HG02571 (cell line): Measurements from ENCODE around the gene MT1F.
"Not testable (repeated sequence)": the region's sequence is repeated elsewhere in the genome, so short reads cannot be mapped to it uniquely, and the experiment has no call there.

Source experiments
- ATAC-seq: cut with Tn5 transposase; IDR thresholded peaks from one replicate; pipeline ENCODE4 v1.9.1; 2021; ENCODE audit warnings: mild to moderate bottlenecking, moderate library complexity; ENCODE audit not compliant: unreplicated experiment

MT1F gene

GRCh38 chr16:56657555-56658326, at the start of gene MT1F:
MT1F (plus strand) TSS chr16:56657959; CDS start chr16:56658059, 100 bp downstream.
- no peak for ATAC-seq

- ATAC-seq = peak; percentile 88
These were observed 49.5 kb upstream of the MT1F start, which contains the start of gene MT2A for GRCh38 chr16:56608043-56608875. MT2A (plus strand) TSS chr16:56608584; CDS start chr16:56608656, 72 bp downstream.

GRCh38 chr16:56608876-56609462, 48.8 kb upstream of the MT1F start:
- no peak for ATAC-seq

- ATAC-seq = peak; percentile 42
These were observed 48.3 kb upstream of the MT1F start for GRCh38 chr16:56609463-56609921.

- ATAC-seq = no peak
These were observed 47.6 kb upstream of the MT1F start for GRCh38 chr16:56610017-56610608.

DNA sequence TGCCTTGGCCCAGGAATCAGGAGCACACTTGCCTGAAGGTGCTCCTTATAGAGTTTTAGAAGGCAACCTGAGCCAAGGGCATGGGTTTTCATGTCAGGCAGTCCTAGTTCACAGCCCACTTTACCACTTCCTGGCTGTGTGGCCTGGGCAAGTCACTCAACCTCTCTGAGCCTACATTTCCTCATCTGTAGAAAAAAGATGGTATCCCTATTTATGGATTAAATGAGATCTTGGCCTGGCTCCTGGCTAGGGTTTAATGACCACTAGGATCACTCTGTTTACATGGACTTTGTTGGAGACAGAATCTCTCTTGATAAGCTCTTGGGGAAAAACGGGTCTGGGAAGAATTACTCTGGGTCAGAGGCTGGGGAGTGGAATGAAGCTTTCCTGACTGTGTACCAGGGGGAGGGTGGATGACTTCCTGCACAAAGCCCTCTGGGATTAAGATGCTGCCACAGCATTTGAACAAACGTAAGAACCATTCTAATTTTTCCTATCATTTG, 47.1 kb upstream of the MT1F start:
- no peak for ATAC-seq

- no peak for ATAC-seq
These were observed 46.4 kb upstream of the MT1F start for GRCh38 chr16:56611281-56611833.

DNA sequence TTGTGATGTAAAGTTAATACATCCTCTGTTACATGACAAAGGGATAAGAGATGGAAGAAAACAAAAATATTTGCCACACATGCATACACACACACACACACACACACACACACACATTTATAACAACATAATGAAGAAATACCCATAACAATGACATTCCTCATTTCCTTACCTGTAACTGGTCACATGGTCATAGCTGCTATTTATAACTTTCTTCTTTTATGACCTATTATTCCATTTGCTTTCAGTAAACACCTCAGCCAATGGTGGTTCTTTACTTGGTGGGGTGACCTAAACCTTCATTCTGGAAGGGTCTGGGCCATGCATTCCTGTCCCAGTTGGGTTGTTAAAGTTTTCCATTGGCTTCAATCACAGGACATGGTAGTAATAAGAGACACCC, 44.1 kb upstream of the MT1F start:
- no peak for ATAC-seq

- no peak for ATAC-seq
These were observed 43.2 kb upstream of the MT1F start for GRCh38 chr16:56614549-56614991.

DNA sequence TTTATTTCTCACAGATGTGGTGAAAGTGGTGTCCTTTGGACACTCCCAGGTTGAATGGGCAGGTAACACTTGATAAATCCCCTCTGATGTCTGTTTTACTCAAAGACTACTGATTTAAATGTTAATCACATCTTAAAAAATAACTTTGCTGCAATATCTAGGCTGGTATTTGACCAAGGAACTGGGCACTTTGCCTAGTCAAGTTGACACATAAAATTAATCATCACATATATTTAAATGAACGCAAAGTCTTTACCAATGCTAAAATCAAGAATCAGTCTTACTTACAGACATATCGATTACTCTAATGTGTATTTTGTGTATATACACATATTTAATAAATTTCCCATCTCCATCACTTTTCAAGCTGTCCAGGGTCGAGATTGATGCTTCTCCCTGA, 42.4 kb upstream of the MT1F start:
- ATAC-seq = no peak

- no peak for ATAC-seq
These were observed 41.0 kb upstream of the MT1F start for GRCh38 chr16:56616608-56617211.

- no peak for ATAC-seq
These were observed 40.3 kb upstream of the MT1F start for GRCh38 chr16:56617212-56618085.

DNA sequence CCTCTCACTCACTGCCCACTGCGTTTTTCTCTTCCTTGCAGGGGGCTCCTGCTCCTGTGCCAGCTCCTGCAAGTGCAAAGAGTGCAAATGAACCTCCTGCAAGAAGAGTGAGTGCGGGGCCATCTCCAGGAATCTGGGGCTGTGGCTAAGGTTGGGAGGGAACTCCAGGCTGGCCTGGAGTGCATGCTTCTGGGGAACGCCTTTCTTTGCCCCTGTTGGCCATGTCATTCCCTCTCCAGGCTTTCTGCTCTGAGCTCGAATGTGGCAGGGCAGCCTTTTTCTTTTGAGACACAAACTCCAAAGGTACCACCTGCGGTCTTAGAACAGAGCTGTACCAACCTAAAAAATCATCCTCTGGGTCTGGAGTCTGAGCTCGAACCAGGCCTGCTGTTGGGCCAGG, 39.6 kb upstream of the MT1F start:
- no peak for ATAC-seq

- no peak for ATAC-seq
These were observed 37.3 kb upstream of the MT1F start for GRCh38 chr16:56620339-56620897.

DNA sequence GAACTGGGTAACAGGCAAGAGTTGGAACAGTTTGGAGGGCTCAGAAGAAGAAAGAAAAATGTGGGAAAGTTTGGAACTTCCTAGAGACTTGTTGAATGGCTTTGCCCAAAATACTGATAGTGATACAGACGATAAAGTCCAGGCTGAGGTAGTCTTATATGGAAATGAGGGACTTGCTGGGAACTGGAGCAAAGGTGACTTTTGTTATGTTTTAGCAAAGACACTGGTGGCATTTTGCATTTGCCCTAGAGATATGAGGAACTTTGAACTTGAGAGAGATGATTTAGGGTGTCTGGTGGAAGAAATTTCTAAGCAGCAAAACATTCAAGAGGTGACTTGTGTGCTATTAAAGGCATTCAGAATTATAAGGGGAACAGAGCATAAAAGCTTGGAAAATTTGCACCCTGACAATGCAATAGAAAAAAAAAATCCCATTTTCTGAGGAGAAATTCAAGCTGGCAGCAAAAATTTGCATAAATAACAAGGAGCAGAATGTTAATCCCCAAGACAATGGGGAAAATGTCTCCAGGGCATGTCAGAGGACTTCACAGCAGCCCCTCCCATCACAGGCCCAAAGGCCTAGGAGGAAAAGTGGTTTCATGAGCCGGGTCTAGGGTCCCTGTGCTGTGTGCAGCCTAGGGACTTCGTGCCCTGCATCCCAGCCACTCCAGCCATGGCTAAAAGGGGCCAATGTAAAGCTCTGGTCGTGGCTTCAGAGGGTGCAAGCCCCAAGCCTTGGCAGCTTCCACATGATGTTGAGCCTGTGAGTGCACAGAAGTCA, 35.9 kb upstream of the MT1F start:
- ATAC-seq = not testable (repeated sequence)

DNA sequence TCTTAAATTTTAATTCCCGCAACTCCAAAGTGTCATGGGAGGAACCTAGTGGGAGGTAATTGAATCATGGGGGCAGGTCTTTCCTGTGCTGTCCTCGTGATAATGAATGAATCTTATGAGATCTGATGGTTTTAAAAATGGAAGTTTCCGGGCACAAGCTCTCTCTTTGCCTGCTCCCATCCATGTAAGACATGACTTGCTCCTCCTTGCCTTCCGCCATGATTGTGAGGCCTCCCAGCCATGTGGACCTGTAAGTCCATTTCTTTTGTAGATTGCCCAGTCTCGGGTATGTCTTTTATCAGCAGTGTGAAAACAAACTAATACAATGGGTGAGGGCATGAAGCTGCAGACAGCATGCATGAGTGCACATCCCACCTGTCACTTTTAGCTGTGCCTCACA, 34.6 kb upstream of the MT1F start:
- ATAC-seq = not testable (repeated sequence)

- no peak for ATAC-seq
These were observed 34.1 kb upstream of the MT1F start for GRCh38 chr16:56623637-56624036.
